NCI-H146 (cell line): ENCODE results near the gene UPF2.
"Not testable (repeated sequence)": the region's sequence is repeated elsewhere in the genome, so short reads cannot be mapped to it uniquely, and the experiment has no call there.

Source experiments
- DNase-seq: peaks from one replicate; lab custom pipeline; 2025; lab: John Stamatoyannopoulos, UW

Gene UPF2

GRCh38 chr10:12036073-12036655 is 6.4 kb downstream of the UPF2 start:
- no peak for DNase-seq

GRCh38 chr10:12031404-12031803 is 11.2 kb downstream of the UPF2 start:
- no peak for DNase-seq

- DNase-seq = no peak
Observed at GRCh38 chr10:12027539-12027938, 15.1 kb downstream of the UPF2 start.

- DNase-seq = no peak
Observed at GRCh38 chr10:12025591-12025990, 17.0 kb downstream of the UPF2 start.

GRCh38 chr10:12022580-12023257 is 19.9 kb downstream of the UPF2 start:
- no peak for DNase-seq

- DNase-seq = no peak
Observed at GRCh38 chr10:12020574-12020973, 22.0 kb downstream of the UPF2 start.

GRCh38 chr10:12019283-12019971 is 23.2 kb downstream of the UPF2 start:
- no peak for DNase-seq

GRCh38 chr10:12018438-12019282 is 23.9 kb downstream of the UPF2 start:
- no peak for DNase-seq

- no peak for DNase-seq
Observed at GRCh38 chr10:12013926-12014325, 28.7 kb downstream of the UPF2 start.

GRCh38 chr10:12013391-12013790 is 29.2 kb downstream of the UPF2 start:
- not testable (repeated sequence) for DNase-seq

GRCh38 chr10:12010353-12010752 is 32.3 kb downstream of the UPF2 start:
- DNase-seq = no peak

- not testable (repeated sequence) for DNase-seq
Observed at GRCh38 chr10:12008842-12009241, 33.8 kb downstream of the UPF2 start.

GRCh38 chr10:12006671-12007070 is 35.9 kb downstream of the UPF2 start:
- no peak for DNase-seq

GRCh38 chr10:11993834-11994468 is 48.7 kb downstream of the UPF2 start:
- no peak for DNase-seq

- no peak for DNase-seq
Observed at GRCh38 chr10:11988924-11989323, 53.7 kb downstream of the UPF2 start.

GRCh38 chr10:11986593-11987216 is 55.9 kb downstream of the UPF2 start:
- peak; percentile 78 for DNase-seq

- DNase-seq = no peak
Observed at GRCh38 chr10:11982253-11982652, 60.4 kb downstream of the UPF2 start.

GRCh38 chr10:11975795-11976194 is 66.8 kb downstream of the UPF2 start:
- DNase-seq = no peak

- DNase-seq = not testable (repeated sequence)
Observed at GRCh38 chr10:11972523-11972922, 70.1 kb downstream of the UPF2 start.

- DNase-seq = no peak
Observed at GRCh38 chr10:11962176-11962575, 80.4 kb downstream of the UPF2 start.

GRCh38 chr10:11961771-11962170 is 80.8 kb downstream of the UPF2 start:
- DNase-seq = no peak
